IMR-90 (cell line): ENCODE data around the gene SKIL. TPM values are rescaled to one million over a fixed set of nuclear protein-coding genes. Genes with fewer than 3 reads are reported as not detected.

Experiments
- ATAC-seq: fragments of 200-7000 bp; cut with Tn5 transposase; 2 replicates; pipeline ENCODE4 v1.9.1; 2020; ENCODE audit warnings: low read depth, mild to moderate bottlenecking, moderate library complexity
- BruUV-seq: library from RNA; stranded (reverse); fragments of 400-500 nt; replicated peaks from 2 replicates; lab custom pipeline; 2021; lab: Mats Ljungman, UMichigan
- CTCF ChIA-PET: fragments of 300-600 bp; formaldehyde crosslinking; extraction: SDS; loops from one replicate; lab custom pipeline; 2021; ENCODE audit warnings: antibody characterized with exemption; lab: Yijun Ruan, JAX
- POLR2A ChIA-PET: fragments of 300-600 bp; sonication (Branson Sonifier 250); formaldehyde crosslinking; loops from one replicate; lab custom pipeline; 2022; ENCODE audit warnings: antibody characterized with exemption; ENCODE audit not compliant: unreplicated experiment; lab: Charles Lee
- DNase-seq: peaks from one replicate; pipeline ENCODE4 v3.0.0; 2013
- H2AFZ ChIP-seq: replicated peaks from 2 replicates; pipeline ENCODE3; 2013; ENCODE audit warnings: low read length, mild to moderate bottlenecking; ENCODE audit not compliant: poor library complexity
- H2AK5ac ChIP-seq: 2 replicates; pipeline ENCODE4 v1.6.1; 2013; ENCODE audit warnings: low read depth, low read length, inconsistent platforms
- H2AK9ac ChIP-seq: replicated peaks from 2 replicates; pipeline ENCODE3; 2013; ENCODE audit warnings: mild to moderate bottlenecking, low read depth, low read length, moderate library complexity; ENCODE audit not compliant: poor library complexity
- H2BK120ac ChIP-seq: 2 replicates; pipeline ENCODE4 v1.6.1; 2013; ENCODE audit warnings: low read depth, low read length, inconsistent platforms
- H2BK15ac ChIP-seq: 3 replicates; pipeline ENCODE4 v1.6.1; 2013; ENCODE audit warnings: low read depth, low read length, inconsistent platforms
- H2BK20ac ChIP-seq: 2 replicates; pipeline ENCODE4 v1.6.1; 2013; ENCODE audit warnings: low read depth, mild to moderate bottlenecking, inconsistent platforms, low read length, moderate library complexity
- H2BK5ac ChIP-seq: 2 replicates; pipeline ENCODE4 v1.6.1; 2013; ENCODE audit warnings: mild to moderate bottlenecking, low read depth, low read length, inconsistent platforms; ENCODE audit not compliant: poor library complexity, severe bottlenecking
- H3K14ac ChIP-seq: replicated peaks from 2 replicates; pipeline ENCODE4 v1.6.1; 2013; ENCODE audit warnings: low read depth, low read length, inconsistent platforms
- H3K18ac ChIP-seq: 2 replicates; pipeline ENCODE4 v1.6.1; 2013; ENCODE audit warnings: low read depth, low read length, control low read depth
- H3K23ac ChIP-seq: 2 replicates; pipeline ENCODE4 v1.6.1; 2013; ENCODE audit warnings: low read depth, low read length, inconsistent platforms
- H3K27ac ChIP-seq: 2 replicates; pipeline ENCODE4 v1.5.1; 2013; ENCODE audit warnings: mild to moderate bottlenecking, control low read depth, low read length; ENCODE audit not compliant: insufficient read depth
- H3K27me3 ChIP-seq: 2 replicates; pipeline ENCODE4 v1.6.1; 2013; ENCODE audit warnings: low read length; ENCODE audit not compliant: control insufficient read depth, insufficient read depth
- H3K36me3 ChIP-seq: 2 replicates; pipeline ENCODE4 v1.6.1; 2013; ENCODE audit warnings: low read length, mixed read lengths; ENCODE audit not compliant: control insufficient read depth, insufficient read depth
- H3K4ac ChIP-seq: 2 replicates; pipeline ENCODE4 v1.6.1; 2013; ENCODE audit warnings: low read depth, low read length, inconsistent platforms
- H3K4me1 ChIP-seq: 2 replicates; pipeline ENCODE4 v1.6.1; 2013; ENCODE audit warnings: low read length, mixed read lengths; ENCODE audit not compliant: control insufficient read depth, insufficient read depth
- H3K4me2 ChIP-seq: 2 replicates; pipeline ENCODE4 v1.6.1; 2013; ENCODE audit warnings: low read depth, mild to moderate bottlenecking, control low read depth, low read length, moderate library complexity
- H3K4me3 ChIP-seq: 2 replicates; pipeline ENCODE4 v1.5.1; 2013; ENCODE audit warnings: low read depth, mild to moderate bottlenecking, control low read depth, low read length, moderate library complexity; ENCODE audit not compliant: insufficient read depth
- H3K56ac ChIP-seq: 2 replicates; pipeline ENCODE4 v1.6.1; 2013; ENCODE audit warnings: low read length, inconsistent platforms; ENCODE audit not compliant: insufficient read depth; ENCODE audit errors: extremely low read depth
- H3K79me1 ChIP-seq, 2 experiments: 2 replicates each; pipeline ENCODE4 v1.6.1; 2013; ENCODE audit warnings: low read length in 2 of 2, inconsistent platforms in 1 of 2, low read depth in 1 of 2
- H3K9ac ChIP-seq: 2 replicates; pipeline ENCODE4 v1.6.1; 2013; ENCODE audit warnings: low read depth, low read length, control low read depth
- H3K9me1 ChIP-seq: 2 replicates; pipeline ENCODE4 v1.6.1; 2013; ENCODE audit warnings: low read length, inconsistent platforms; ENCODE audit not compliant: insufficient read depth
- H3K9me3 ChIP-seq: 2 replicates; pipeline ENCODE4 v1.6.1; 2013; ENCODE audit warnings: low read length; ENCODE audit not compliant: control insufficient read depth, insufficient read depth
- H4K20me1 ChIP-seq: 2 replicates; pipeline ENCODE4 v1.6.1; 2013; ENCODE audit warnings: low read length, inconsistent platforms; ENCODE audit not compliant: insufficient read depth
- H4K5ac ChIP-seq: 2 replicates; pipeline ENCODE4 v1.6.1; 2013; ENCODE audit warnings: mild to moderate bottlenecking, low read depth, low read length, control low read depth
- H4K8ac ChIP-seq, 2 experiments: 2 replicates each; pipeline ENCODE4 v1.6.1; 2013; ENCODE audit warnings: low read depth in 2 of 2, low read length in 2 of 2, control low read depth in 1 of 2, inconsistent platforms in 1 of 2
- H4K91ac ChIP-seq: 2 replicates; pipeline ENCODE4 v1.6.1; 2013; ENCODE audit warnings: low read depth, low read length, inconsistent platforms; ENCODE audit not compliant: insufficient read depth
- CHD1 ChIP-seq: IDR thresholded peaks from 2 replicates; pipeline ENCODE4 v1.6.1; 2012; ENCODE audit warnings: low read depth, low read length, improper control_type of control experiment
- POLR2A ChIP-seq: IDR thresholded peaks from 2 replicates; pipeline ENCODE4 v1.6.1; 2012; ENCODE audit warnings: mild to moderate bottlenecking, low read depth, low read length
- WGBS, 2 experiments: methylation state at CpG; one replicate each; pipeline versions ENCODE4 v1.1.5 to v1.1.7; 2013; ENCODE audit warnings: missing lambda C conversion rate in 2 of 2; ENCODE audit not compliant: insufficient read length in 1 of 2; ENCODE audit errors: extremely low coverage in 2 of 2; 5-methylcytosine and 5-hydroxymethylcytosine counted together
- dilution Hi-C: fragments of 300-500 bp; cut with HindIII; formaldehyde crosslinking; loops from one replicate; pipeline ENCODE4 v1.14.3; 2018; ENCODE audit warnings: low sequenced_read_pairs; ENCODE audit not compliant: unreplicated experiment
- in situ Hi-C: fragments of 300-500 bp; cut with MboI; formaldehyde crosslinking; loops from 3 replicates; pipeline ENCODE4 v1.14.3; 2019; ENCODE audit warnings: low sequenced_read_pairs, inconsistent platforms, mixed read lengths
- intact Hi-C: fragments of 100-400 bp; cut with micrococcal nuclease; formaldehyde crosslinking; loops from 2 replicates; pipeline ENCODE4 v1.10.0; 2022
- polyA plus RNA-seq, 3 experiments: library from polyadenylated mRNA; depleted of rRNA; stranded (reverse); fragments of >200 nt; gene quantifications; 2 replicates each; pipeline ENCODE4 v1.2.3, GENCODE V29; 2012; ENCODE audit warnings: low replicate concordance in 1 of 3
- total RNA-seq: library from RNA; depleted of rRNA; stranded (reverse); fragments of >200 nt; gene quantifications from 2 replicates; pipeline ENCODE4 v1.2.3, GENCODE V29; 2012

SKIL gene
- total and polyA plus RNA-seq, 2 of the 4 experiments (the other 2 are of a cell fraction) = 9.2 to 55.9 TPM

DNA sequence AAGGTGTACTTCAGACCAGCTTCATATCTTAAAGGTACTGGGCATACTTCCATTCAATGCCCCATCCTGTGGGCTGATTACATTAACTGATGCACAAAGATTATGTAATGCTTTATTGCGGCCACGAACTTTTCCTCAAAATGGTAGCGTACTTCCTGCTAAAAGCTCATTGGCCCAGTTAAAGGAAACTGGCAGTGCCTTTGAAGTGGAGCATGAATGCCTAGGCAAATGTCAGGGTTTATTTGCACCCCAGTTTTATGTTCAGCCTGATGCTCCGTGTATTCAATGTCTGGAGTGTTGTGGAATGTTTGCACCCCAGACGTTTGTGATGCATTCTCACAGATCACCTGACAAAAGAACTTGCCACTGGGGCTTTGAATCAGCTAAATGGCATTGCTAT, 3.4 kb downstream of the SKIL start:
- H3K9me3 ChIP-seq = no peaks in the 10 kb centered on the region
- no peak overlapping the region for H2BK15ac ChIP-seq
- ChIA-PET POLR2A (no interaction called here), CTCF (interaction anchor here (0.6 kb wide), 1 partner anchor 167 kb away, joined by 4 read pairs; no protein-coding TSS in a partner anchor)
- H3K18ac ChIP-seq = no peak overlapping the region
- no peak overlapping the region for H3K27ac ChIP-seq
- H3K4me3 ChIP-seq = no peak overlapping the region
- no peaks in the 10 kb centered on the region for H3K27me3 ChIP-seq
- H4K20me1 ChIP-seq = peaks cover 14% of the 10 kb centered on the region; the same call in 1 of the 2 replicates
- peak overlapping the region; percentile 0 for H2BK5ac ChIP-seq
- no peak overlapping the region for H2BK20ac ChIP-seq
- peak; percentile 79; the same call in 1 of the 2 replicates for TF ChIP-seq POLR2A
- TF ChIP-seq CHD1 = no peak
- intact Hi-C loops = loop anchor here (2.0 kb wide), 1 partner anchor 52 kb away; no protein-coding TSS in a partner anchor
- H3K56ac ChIP-seq = no peak overlapping the region
- H3K9ac ChIP-seq = no peak overlapping the region
- 82% methylated on average over 3 of the region's 5 CpGs; no CpG with 5 or more reads in 1 of the 2 experiments for WGBS, 2 experiments
- H2AK9ac ChIP-seq = no peak overlapping the region
- peaks cover 4% of the 10 kb centered on the region for H3K9me1 ChIP-seq
- H2AFZ ChIP-seq = no peak overlapping the region
- peaks cover 14% of the 10 kb centered on the region for H3K4me1 ChIP-seq
- H4K5ac ChIP-seq = no peak overlapping the region
- 0 out of 2 replicates have a peak overlapping the region, but pooled peaks have one; percentile 7 for H2AK5ac ChIP-seq
- H3K23ac ChIP-seq = peak overlapping the region; percentile 85
- peak overlapping the region; percentile 93 for H3K4me2 ChIP-seq
- H3K79me1 ChIP-seq = peaks cover 0 to 24% of the 10 kb centered on the region in 2 experiments; a peak in 3 of 4 replicates
- peaks cover 18% of the 10 kb centered on the region for H3K36me3 ChIP-seq
- peak overlapping the region; percentile 26 for H3K4ac ChIP-seq
- H3K14ac ChIP-seq = peak overlapping the region; percentile 68; the same call in 1 of the 2 replicates
- no TSS peak for BruUV-seq
- no peak overlapping the region for H2BK120ac ChIP-seq
- H4K8ac ChIP-seq = peak overlapping the region in 1 of 2 experiments; percentile 29; a peak in 1 of 4 replicates
- DNase-seq (peak; percentile 11), ATAC-seq (no peak)
- H4K91ac ChIP-seq = no peak overlapping the region
- in situ Hi-C loops = no loop called here
- dilution Hi-C loops = no loop called here
